Vagina (tissue), 2 donors: ENCODE data around the gene RPN2. TPM values are rescaled to one million over a fixed set of nuclear protein-coding genes. Genes with fewer than 3 reads are reported as not detected.

ENCODE experiments used
- DNase-seq, 2 donors: peaks; one replicate each; pipeline ENCODE4 v3.0.0-alpha.2; 2017; ENCODE audit errors: extremely low spot score in 2 of 2
- H3K27ac ChIP-seq: fragments of 200-600 bp; sonication (generic); one replicate; pipeline ENCODE4 v1.5.1; 2019
- H3K27me3 ChIP-seq: fragments of 200-600 bp; sonication (generic); one replicate; pipeline ENCODE4 v1.5.1; 2019
- H3K36me3 ChIP-seq, 2 donors: fragments of 200-600 bp; sonication (generic); one replicate each; pipeline ENCODE4 v1.5.1; 2017 to 2019
- H3K4me1 ChIP-seq: fragments of 200-600 bp; sonication (generic); one replicate; pipeline ENCODE4 v1.5.1; 2019
- H3K4me3 ChIP-seq, 2 donors: fragments of 200-600 bp; sonication (generic); 1 replicate in 1 of 2; 2 replicates in 1 of 2; pipeline ENCODE4 v1.5.1; 2016 to 2019
- H3K9me3 ChIP-seq: fragments of 200-600 bp; sonication (generic); one replicate; pipeline ENCODE4 v1.5.1; 2019
- POLR2A ChIP-seq, 2 donors: fragments of 450-650 bp; IDR thresholded peaks; one replicate each; pipeline ENCODE4 v1.6.1; 2017; ENCODE audit warnings: antibody characterized with exemption in 2 of 2, mild to moderate bottlenecking in 2 of 2, moderate library complexity in 2 of 2
- POLR2AphosphoS5 ChIP-seq, 2 donors: sonication (generic); formaldehyde crosslinking; IDR thresholded peaks; one replicate each; pipeline ENCODE4 v1.9.0; 2017; ENCODE audit warnings: antibody characterized with exemption in 2 of 2, mild to moderate bottlenecking in 2 of 2, low read depth in 1 of 2; ENCODE audit not compliant: insufficient read depth in 1 of 2
- intact Hi-C: fragments of 100-400 bp; cut with DNase I; formaldehyde crosslinking; loops from one replicate; pipeline ENCODE4 v1.15.1; 2023
- total RNA-seq: library from RNA; depleted of rRNA; stranded (reverse); fragments of >200 nt; gene quantifications from one replicate; pipeline ENCODE4 v1.2.3, GENCODE V29; 2016
- TF ChIP-seq, protein P1 (sequence below), 3 experiments: fragments of 450-650 bp in 2 of 3; fragments of 200-600 bp in 1 of 3; sonication (generic) in 1 of 3; IDR thresholded peaks; one replicate each; pipeline ENCODE4 v1.5.1; 2017 to 2019; ENCODE audit warnings: antibody characterized with exemption in 3 of 3, mild to moderate bottlenecking in 2 of 3, moderate library complexity in 2 of 3

The RPN2 gene
- total RNA-seq, 1 donor from 2014 or later = 103 TPM

DNA sequence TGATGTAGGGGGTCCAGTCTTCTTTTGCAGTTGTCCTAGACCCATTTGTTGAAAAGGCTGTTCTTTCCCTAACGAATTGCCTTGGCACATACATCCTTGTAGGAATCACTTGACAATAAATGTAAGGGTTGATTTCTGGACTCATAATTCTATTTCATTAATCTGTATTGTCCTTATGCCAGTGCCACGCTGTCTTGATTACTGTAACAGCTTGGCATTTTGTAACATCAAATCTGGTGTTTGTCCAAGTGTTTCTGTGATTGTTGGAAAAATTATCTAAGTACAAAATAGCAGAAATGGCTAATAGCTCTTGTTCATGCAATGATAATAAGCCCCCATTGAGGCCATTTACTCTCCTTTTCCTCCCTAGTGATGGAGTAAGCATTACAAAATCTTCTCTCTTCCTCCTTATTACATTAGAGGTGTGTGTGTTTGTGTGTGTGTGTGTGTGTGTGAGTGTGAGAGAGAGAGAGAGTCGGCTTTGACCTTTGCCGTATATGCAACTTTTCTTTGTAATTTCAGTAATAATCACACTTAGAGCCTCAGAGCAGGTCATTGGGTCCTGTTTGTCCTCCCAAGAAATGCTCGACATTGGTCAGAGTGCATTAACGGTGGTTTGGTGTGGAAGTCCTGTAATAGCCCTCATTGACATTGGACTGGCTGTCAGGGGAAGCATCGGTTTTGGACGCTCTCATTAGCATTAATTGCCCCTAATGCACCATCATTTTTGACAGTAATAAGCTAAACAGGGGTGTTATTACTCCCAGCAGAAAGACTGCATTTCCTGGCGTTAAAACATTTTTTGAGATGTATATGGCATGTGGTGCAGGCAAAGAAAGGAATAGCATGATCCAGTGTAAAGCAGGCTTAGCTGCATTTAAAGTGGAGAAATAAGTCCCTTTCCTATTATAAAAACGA lies 40.9 kb downstream of the RPN2 start:
- H3K9me3 ChIP-seq = no peaks in the 10 kb centered on the region
- H3K4me3 ChIP-seq = no peak overlapping the region
- H3K27me3 ChIP-seq = no peaks in the 10 kb centered on the region
- no peak for DNase-seq
- peaks cover 0 to 23% of the 10 kb centered on the region in 2 donors for H3K36me3 ChIP-seq
- peaks cover 17% of the 10 kb centered on the region for H3K4me1 ChIP-seq
- intact Hi-C loops = no loop called here
- peak overlapping the region; percentile 14 for H3K27ac ChIP-seq
- TF ChIP-seq POLR2AphosphoS5 (IDR thresholded peaks at IDR 0.05; ENCODE audit: insufficient read depth in 1 of 2, low read depth in 1 of 2) = no peak
- TF ChIP-seq, protein P1, sequence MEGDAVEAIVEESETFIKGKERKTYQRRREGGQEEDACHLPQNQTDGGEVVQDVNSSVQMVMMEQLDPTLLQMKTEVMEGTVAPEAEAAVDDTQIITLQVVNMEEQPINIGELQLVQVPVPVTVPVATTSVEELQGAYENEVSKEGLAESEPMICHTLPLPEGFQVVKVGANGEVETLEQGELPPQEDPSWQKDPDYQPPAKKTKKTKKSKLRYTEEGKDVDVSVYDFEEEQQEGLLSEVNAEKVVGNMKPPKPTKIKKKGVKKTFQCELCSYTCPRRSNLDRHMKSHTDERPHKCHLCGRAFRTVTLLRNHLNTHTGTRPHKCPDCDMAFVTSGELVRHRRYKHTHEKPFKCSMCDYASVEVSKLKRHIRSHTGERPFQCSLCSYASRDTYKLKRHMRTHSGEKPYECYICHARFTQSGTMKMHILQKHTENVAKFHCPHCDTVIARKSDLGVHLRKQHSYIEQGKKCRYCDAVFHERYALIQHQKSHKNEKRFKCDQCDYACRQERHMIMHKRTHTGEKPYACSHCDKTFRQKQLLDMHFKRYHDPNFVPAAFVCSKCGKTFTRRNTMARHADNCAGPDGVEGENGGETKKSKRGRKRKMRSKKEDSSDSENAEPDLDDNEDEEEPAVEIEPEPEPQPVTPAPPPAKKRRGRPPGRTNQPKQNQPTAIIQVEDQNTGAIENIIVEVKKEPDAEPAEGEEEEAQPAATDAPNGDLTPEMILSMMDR (IDR thresholded peaks at IDR 0.05) = no peak

DNA sequence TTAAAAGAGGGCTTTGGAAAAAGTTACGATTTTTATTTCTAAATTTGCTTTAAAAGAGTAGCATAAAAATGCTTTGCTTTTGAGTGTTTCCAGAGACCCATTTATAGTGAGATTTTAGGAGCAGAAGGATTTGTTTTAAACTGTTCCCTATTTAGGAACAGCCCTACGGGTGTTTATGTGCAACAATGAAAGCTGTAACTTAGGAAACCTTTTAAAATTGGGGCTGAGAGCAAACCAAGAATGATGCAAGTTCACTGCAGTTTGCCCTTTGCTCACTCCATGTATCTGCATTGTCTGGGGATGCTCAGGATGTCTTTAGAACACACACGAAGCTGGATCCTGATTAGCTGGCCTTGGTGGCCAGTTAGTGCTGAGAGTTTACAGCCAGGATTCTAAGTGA lies 41.6 kb downstream of the RPN2 start:
- Histone ChIP-seq H3K4me3 (no peak overlapping the region), H3K27ac (peak overlapping the region; percentile 14), H3K9me3 (no peaks in the 10 kb centered on the region), H3K36me3 (peaks cover 0 to 30% of the 10 kb centered on the region in 2 donors), H3K27me3 (no peaks in the 10 kb centered on the region), H3K4me1 (peaks cover 17% of the 10 kb centered on the region)
- TF ChIP-seq POLR2AphosphoS5 (IDR thresholded peaks at IDR 0.05; ENCODE audit: insufficient read depth in 1 of 2, low read depth in 1 of 2) (no peak), POLR2A (IDR thresholded peaks at IDR 0.05) (no peak)
- TF ChIP-seq, protein P1 (IDR thresholded peaks at IDR 0.05) = no peak
- DNase-seq = no peak
- intact Hi-C loops = no loop called here

DNA sequence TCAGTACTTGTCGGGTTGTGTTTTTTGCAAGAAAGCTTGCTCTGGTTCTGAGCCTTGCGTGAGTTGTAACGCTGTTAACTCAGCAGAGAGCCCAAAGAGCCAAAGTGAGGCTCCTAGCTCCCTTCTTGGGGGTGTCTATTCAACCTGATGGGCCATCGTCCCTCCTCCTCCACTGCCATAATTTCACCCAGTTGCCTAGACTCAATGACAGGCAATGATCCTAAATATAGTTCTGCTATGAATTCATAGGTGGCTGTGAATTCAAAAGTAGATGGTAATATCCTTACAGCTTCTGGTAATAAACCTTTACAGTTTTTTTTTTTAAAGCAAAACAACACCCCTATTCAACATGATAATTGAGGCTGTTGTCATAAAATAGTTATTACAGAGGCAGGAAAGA lies 43.0 kb downstream of the RPN2 start:
- DNase-seq = no peak

DNA sequence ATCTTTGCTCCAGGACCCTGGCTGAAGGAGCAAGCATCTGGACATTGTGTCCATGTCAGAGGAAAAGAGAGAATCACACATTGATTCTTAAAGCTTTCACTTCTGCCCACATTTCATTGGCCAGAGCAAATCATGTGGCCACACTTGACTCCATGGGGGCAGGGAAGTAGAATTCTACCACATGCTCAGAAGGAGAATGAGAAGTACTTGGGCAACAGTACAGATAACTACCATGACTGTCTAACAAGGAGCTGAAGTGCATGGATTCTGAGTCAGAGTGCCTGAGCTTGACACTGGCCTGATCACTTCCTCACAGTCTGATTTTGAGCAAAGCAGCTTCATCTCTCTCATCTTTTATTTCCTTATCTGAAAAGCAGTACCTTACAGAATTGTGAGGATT lies 43.9 kb downstream of the RPN2 start:
- intact Hi-C loops = no loop called here

More for the DNA sequence above, 43.0 kb downstream of the RPN2 start:
- Histone ChIP-seq H3K4me3 (no peak overlapping the region), H3K4me1 (peaks cover 28% of the 10 kb centered on the region), H3K9me3 (no peaks in the 10 kb centered on the region), H3K36me3 (peaks cover 0 to 37% of the 10 kb centered on the region in 2 donors), H3K27ac (no peak overlapping the region), H3K27me3 (no peaks in the 10 kb centered on the region)
- intact Hi-C loops = no loop called here
- TF ChIP-seq, protein P1 (IDR thresholded peaks at IDR 0.05) = no peak
- TF ChIP-seq POLR2A (IDR thresholded peaks at IDR 0.05) (no peak), POLR2AphosphoS5 (IDR thresholded peaks at IDR 0.05; ENCODE audit: insufficient read depth in 1 of 2, low read depth in 1 of 2) (no peak)

More for the DNA sequence above, 43.9 kb downstream of the RPN2 start:
- no peak overlapping the region for H3K4me3 ChIP-seq
- DNase-seq = no peak
- TF ChIP-seq, protein P1 (IDR thresholded peaks at IDR 0.05) = no peak
- TF ChIP-seq POLR2AphosphoS5 (IDR thresholded peaks at IDR 0.05; ENCODE audit: insufficient read depth in 1 of 2, low read depth in 1 of 2) (no peak), POLR2A (IDR thresholded peaks at IDR 0.05) (no peak)
- H3K36me3 ChIP-seq = peaks cover 0 to 44% of the 10 kb centered on the region in 2 donors
- no peak overlapping the region for H3K27ac ChIP-seq
- H3K9me3 ChIP-seq = no peaks in the 10 kb centered on the region
- H3K4me1 ChIP-seq = peaks cover 38% of the 10 kb centered on the region
- H3K27me3 ChIP-seq = no peaks in the 10 kb centered on the region
